Thyroid gland (tissue), 4 donors: ENCODE data around the gene CHRDL2.

Source experiments
- CTCF ChIP-seq, 6 experiments: fragments of 200-600 bp in 3 of 6; fragments of 450-650 bp in 3 of 6; sonication (generic) in 3 of 6; IDR thresholded peaks; one replicate each; pipeline ENCODE4 v1.5.1; 2016 to 2019; ENCODE audit warnings: antibody characterized with exemption in 6 of 6, mild to moderate bottlenecking in 2 of 6, inconsistent platforms in 1 of 6, moderate library complexity in 1 of 6
- POLR2A ChIP-seq, 2 donors: fragments of 450-650 bp; IDR thresholded peaks; one replicate each; pipeline ENCODE4 v1.6.1; 2017; ENCODE audit warnings: antibody characterized with exemption in 2 of 2, mild to moderate bottlenecking in 2 of 2, moderate library complexity in 1 of 2

DNA sequence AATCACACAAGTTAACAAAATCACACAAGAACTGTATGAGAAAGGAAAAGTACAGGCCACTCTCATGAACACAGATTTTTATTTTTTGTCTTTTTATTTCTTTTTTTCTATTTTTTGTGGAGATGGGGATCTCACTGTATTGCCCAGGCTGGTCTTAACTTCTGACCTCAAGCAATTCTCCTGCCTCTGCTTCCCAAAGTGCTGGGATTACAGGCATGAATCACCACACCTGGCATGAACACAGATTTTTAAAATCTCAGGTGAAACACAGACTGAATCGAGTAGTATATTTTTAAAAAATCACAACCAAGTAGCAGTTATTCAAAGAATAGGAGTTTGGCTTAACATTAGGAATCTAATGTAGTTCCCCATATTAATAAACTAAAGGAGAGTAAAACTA lies 35.7 kb upstream of the CHRDL2 start:
- TF ChIP-seq CTCF (IDR thresholded peaks at IDR 0.05) (no peak), POLR2A (IDR thresholded peaks at IDR 0.05) (no peak)
